ENCODE results near the gene ARMH3.
"Not testable (repeated sequence)": the region's sequence is repeated elsewhere in the genome, so short reads cannot be mapped to it uniquely, and the experiment has no call there.

ARMH3 gene

DNA sequence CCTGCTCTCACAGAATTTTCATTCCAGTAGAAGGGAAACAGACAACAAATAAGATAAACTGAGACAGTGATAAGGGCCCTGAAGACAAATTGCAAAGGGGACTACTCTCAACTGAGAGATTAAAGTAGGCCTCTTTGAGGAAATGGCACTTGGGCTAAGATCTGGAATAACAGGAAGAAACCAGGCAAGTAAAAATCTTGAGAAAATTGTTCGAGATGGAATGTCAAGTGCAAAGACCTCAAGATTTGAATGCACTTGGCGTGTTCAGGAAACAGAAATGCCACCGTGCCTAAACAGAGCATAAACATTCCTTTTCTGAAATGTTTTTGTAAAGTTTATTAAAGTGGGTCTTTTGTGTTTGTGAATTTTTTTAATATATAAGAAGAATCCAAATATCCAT, 10.7 kb downstream of the ARMH3 start:
- DNase-seq (ENCODE audit: low read depth, low spot score), result no peak

DNA sequence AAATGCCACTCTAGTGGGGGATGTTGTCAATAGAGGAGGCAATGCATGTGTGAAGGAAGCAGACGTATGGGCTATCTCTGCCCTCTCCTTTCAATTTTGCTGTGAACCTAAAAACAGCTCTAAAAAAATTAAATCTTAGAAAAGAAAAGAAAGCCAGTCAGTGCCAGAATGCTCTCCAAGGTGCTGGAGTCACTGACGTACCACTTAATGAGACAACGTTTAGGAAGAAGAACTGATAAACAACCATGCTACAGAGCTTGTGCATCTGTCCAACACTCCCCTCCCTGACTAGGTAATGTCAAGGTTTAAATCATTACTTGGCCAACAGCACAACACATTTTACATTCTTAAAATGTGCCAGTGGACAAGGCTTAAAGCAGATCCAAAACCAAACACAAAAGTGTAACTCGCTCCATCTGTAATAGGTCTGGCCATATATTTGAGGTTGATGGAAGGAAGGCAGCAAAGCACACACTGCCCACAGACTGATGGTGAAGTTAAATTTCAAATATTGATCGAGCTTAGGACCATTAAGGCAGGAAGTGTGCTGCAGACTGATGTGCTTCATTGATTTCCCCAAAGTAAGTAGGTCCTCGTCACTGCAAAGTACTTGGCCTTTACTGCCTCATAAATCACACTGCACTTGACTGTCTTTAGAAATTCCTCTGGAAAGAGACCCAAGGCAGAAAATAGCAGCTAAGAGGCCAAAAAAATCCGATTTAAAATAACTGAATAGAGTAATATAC, 15.5 kb downstream of the ARMH3 start:
- no peak for DNase-seq (ENCODE audit: low read depth, low spot score)

DNA sequence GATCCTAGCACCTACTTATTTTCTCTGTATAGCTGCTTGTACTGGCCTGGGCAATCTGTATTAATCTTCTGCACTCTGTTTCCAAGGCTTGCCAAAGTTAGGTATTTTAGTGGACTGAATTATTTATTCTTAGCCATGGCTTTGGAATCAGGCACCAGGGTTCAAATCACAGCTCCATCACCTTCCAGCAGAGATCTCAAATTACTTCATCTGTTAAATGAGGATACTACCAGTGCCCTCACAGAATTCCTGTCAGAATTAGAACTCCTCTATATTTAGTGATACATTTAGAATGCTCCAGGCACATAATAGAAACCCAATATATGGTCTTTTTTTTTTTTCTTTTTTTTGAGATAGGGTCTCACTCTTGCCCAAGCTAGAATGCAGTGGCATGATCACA, 17.6 kb downstream of the ARMH3 start:
- DNase-seq (ENCODE audit: low read depth, low spot score), result no peak

DNA sequence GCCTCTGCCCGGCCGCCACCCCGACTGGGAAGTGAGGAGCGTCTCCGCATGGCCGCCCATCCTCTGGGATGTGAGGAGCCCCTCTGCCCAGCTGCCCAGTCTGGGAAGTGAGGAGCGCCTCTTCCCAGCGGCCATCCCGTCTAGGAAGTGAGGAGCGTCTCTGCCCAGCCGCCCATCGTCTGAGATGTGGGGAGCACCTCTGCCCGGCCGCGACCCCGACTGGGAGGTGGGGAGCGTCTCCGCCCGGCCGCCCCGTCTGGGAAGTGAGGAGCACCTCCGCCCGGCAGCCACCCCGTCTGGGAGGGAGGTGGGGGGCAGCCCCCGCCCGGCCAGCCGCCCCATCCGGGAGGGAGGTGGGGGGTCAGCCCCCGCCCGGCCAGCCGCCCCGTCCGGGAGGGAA, 20.2 kb downstream of the ARMH3 start:
- not testable (repeated sequence) for DNase-seq (ENCODE audit: low read depth, low spot score)

DNA sequence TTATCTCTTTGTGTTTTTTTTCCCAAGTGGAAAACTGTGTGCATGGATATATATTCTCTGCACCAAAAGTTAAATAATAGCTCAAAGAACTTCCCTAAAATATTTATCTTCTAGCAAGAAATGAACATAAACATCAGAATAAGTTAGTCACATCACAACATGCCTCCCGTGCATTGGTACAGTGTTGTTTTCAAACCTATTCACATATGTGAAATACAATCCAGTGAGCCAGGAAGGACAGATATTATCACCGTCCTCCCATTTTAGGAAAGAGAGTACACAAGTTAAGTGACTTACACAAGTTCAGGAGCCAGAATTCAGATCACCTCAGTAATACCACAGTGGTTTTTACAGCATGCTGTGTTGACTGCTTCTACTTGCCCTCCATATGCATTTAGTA, 22.2 kb downstream of the ARMH3 start:
- DNase-seq (ENCODE audit: low read depth, low spot score), result no peak

DNA sequence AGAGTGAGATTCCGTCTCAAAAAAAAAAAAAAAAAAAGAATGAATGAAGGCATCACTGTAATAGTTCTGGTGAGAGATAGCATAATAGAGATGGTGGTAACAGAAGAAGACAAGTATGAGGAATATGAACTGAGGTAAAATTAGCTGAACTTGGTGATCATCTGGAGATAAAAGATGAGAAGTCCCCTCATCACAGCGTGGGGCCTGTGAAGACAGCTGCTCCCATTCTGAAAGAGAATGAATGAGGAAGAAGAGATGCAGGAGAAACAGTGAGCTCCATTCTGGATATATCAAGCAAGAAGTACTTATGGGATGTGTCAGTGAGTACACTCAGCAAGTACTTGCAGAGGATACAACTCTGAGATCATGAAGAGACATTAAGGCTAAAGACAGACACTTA, 28.7 kb downstream of the ARMH3 start:
- no peak for DNase-seq (ENCODE audit: low read depth, low spot score)

DNA sequence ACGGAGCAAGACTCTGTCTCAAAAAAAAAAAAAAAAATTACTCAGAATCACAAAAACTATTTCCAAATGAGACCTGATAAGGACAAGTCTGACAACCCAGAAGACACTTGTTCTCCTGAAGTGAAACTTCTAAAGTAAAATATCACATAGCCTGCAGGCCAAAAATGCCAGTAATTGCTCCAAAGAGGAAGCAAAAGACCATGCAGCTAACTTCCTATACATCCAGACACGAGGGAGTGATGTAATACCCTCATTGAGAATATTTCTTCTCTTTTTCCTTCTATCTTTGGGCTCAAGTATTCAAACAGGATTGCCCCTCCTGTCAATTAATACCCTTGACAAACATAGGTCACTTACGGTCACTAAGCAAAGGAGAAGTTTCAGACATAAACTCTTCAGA, 31.2 kb downstream of the ARMH3 start:
- no peak for DNase-seq (ENCODE audit: low read depth, low spot score)

DNA sequence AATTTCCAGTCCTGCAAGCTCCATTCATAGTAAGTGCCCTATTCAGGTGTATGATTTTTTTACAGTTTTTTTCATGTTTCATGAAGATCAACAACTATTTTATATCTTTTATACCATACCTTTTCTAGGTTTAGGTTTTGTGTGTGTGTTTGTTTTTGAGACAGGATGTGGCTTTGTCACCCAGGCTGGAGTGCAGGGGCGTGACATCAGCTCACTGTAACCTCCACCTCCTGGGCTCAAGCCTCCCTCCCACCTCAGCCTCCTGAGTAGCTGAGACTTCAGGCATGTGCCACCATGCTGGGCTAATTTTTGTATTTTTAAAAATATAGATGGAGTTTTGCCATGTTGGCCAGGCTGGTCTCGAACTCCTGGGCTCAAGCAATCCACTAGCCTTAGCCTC, 35.0 kb downstream of the ARMH3 start:
- no peak for DNase-seq (ENCODE audit: low read depth, low spot score)

DNA sequence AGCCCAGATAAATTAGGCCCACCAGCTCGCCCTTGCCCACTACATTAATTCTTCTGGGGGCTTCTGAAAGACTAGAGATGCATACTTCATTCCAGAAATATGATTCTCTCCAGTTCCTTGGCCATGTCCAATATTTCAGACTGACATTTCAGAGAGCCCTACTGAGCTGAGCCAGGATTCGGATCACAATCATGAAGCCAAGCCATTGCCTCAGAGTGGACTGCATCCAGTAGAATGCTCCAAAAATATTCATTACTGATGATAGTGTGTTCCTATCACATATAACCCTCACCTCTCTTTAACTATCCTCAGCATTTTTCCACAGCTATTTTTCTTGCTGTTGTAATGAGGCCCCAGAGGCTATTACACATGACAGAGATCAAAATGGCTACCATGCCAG, 38.7 kb downstream of the ARMH3 start:
- no peak for DNase-seq (ENCODE audit: low read depth, low spot score)

DNA sequence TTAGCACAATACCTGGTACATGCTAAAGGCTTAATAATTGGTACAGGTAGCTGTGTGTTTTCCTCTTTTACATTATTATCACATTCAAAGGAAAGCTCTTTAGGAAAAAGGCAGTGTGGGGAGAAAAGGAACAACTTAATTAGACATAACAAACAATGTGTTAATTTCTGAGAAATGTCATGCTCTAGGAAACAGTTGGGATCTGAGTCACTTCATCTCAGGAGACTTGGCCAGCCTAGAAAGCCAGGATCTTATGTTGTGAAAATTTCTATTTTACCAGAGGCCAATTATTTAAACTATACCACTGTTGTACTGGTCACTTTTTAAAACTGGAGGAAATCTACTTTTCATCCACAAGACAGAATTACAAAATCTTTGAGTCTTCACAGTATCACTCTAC, 39.6 kb downstream of the ARMH3 start:
- no peak for DNase-seq (ENCODE audit: low read depth, low spot score)

DNA sequence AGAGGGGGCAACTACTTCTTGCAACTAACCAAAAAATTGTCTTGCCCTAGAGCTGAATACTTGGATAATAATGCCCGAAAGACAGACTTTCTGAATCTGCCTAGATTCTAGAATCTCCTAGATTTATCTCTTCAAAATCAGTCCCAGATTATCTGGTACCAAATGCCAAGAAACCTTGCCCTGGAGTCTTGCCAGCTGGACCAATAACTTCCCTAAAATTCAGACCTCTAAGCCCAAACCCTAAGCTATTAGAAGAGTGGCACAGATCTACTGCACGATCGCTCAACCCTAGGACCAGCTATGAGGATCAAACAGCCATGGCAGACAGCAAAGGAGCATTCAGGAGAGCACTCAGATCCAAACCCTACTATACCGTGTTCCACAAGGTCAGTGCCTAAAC, 45.0 kb downstream of the ARMH3 start:
- DNase-seq (ENCODE audit: low read depth, low spot score), result no peak

DNA sequence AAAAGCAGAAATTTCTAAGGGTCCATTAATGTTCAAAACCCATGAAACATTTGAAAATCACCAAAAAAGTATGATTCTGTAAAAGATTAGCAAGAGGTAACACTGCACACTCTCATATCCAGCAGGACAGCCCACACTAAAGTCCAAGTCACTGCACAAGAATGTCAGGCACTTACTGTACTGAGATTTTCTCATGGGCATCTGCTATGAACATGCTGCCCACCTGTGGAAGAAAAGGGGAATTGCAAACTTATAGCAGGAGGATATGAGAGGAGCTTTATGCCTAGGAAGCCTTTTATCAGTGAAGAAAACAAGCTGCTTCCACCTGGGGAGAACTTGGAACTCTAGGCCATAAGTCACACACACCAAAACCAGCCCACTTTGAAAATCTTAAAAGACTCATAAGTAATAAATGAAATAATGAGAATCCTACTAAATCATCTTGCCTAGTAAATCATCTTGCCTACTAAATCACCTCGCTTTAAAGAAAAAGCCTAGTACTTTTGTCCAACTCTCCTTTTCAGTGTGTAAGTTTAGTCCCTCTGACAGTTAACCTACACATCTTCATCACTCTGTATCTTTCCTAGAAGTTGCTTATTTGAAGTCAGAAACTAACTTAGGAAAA, 46.1 kb downstream of the ARMH3 start:
- DNase-seq (ENCODE audit: low read depth, low spot score), result peak; percentile 52

DNA sequence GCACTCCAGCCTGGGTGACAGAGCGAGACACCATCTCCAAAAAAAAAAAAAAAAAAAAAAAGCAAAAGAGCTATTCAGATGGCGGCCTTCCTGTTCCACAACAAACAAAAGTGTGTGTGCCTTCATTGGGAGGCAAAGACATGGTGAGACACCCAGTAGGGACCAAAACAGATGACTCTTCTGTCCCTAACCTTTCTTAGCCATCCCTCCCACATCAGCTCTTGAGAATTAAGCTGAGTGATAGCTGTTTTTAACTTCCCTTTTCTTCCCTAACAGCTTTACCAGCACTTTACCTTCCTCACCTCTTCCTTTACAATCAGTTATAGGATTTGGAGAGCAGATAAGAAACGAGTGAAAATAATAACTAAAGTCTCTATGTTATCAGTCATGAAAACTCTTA, 48.2 kb downstream of the ARMH3 start:
- no peak for DNase-seq (ENCODE audit: low read depth, low spot score)

DNA sequence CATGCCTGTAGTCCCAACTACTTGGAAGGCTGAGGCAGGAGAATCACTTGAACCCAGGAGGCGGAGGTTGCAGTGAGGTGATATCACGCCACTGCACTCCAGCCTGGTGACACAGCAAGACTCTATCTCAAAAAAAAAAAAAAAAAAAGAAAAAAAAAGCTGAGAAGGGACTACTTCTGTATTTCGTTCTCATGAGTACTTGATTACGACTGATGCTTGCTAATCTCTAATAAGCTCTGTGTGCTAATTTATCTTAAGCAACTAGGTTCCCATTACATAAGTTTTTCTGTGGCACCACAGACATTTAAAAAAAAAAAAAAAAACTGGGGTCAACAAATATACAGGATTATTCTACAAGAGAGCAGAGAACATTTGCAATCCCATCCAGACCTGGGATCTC, 48.9 kb downstream of the ARMH3 start:
- not testable (repeated sequence) for DNase-seq (ENCODE audit: low read depth, low spot score)

DNA sequence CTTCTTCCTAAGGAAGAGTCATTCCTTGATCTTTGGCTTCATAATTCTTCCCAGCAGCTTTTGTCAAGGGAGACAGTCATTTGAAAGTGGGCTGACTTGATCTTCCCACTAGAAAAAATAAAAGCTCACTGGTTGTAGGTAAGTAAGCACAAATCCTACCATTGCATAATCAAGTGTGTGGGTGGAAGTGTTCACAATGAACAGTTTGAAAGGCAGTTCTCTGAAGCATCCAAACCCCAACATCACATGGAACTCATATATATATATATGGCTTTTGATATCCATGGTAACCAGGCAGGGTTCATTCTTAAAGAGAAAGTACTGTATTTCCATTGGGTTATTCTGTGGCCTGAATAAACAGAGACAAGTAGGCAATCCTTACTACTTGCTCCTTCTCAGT, 51.6 kb downstream of the ARMH3 start:
- no peak for DNase-seq (ENCODE audit: low read depth, low spot score)

DNA sequence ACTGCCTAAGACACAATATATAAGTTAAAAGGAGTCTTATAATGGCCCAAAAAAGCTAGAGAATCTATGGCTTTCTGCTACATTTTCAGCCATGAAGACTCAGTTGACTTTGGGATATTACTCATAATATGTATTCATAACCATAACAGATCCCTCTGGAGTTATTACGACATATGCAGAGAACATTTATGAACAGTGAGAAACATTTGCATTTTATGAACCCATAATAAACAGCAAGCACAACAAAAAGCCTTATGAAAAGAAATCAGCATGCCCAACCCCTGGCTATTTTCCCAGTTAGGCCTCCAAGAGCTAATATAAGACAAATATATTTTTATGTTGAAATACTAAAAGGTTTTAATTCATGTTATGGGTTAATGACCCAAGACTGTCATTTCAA, 52.4 kb downstream of the ARMH3 start:
- no peak for DNase-seq (ENCODE audit: low read depth, low spot score)

DNA sequence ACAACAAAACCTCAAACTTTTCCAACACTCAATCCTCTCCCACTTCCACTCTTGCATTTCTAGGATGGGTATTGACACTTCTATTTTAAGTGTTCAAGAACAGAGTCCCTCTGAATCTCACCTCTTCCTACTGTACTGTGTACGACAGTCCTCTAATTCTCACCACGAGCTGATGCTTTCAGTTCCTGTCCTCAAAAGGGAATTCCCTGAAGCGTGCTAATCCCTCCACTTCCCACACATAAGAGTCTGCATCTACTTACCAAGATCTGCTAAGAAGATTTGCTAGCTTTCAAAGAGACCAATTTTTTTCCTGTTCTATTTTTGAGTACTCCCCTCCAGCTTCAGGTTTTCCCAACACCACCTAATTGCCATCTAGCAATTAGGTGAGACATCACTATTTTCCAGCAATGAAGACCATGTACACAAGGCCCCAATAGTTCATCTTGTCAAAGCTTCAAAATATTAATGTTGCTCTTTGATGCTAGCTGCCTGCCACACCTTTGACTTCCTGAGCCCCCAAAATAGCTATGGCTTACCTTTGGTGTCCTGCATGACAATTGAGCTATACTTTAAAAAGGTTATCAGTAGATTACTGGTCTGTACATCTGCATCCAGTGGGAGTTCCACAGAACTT, 54.4 kb downstream of the ARMH3 start:
- no peak for DNase-seq (ENCODE audit: low read depth, low spot score)

DNA sequence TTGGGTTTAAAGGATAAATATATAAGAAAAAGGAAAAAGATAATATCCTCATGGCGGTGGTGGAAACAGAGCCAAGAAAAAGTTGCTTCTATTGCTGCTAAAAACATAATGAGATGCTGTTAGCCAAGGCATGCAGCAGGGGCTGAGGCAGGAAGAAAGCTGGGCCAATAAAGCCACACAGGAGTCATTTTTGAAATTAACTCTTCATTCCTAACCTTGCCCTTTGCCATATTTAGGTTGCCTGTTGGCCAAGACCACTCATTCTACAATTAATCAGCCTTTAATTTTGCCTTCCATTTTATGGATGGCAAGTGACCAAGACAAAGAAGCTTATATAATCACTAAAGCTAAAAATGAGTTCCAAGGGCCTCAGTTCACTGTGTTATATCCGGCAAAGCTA, 58.2 kb downstream of the ARMH3 start:
- DNase-seq (ENCODE audit: low read depth, low spot score), result no peak

DNA sequence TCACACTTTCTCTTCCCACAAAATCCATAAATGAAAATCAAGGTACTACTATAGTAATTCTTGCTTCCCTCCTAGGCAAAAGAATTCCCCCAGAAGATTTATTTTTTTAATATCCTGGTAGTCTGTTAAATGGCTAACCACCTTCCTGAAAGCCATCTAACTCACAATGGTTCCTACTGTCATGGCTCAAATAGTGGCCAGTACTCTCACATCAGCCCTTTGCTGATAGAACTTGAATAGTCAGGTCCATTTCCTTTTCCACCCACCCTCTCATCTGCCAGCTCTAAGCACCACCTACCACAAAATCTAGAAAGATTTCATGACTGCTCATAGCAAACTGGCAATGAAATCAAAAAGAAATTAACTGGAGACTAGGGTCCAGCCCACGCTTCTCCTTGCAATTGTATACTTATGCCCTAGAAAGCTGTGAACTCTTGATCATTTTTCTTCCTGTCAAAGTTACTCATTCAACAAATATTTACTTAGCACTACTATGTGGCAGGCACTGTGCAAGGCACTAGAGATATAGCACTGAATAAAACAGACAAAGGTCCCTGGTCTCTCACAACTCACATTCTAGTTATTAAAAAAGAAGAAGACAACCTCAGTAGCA, 60.4 kb downstream of the ARMH3 start:
- DNase-seq (ENCODE audit: low read depth, low spot score), result no peak

DNA sequence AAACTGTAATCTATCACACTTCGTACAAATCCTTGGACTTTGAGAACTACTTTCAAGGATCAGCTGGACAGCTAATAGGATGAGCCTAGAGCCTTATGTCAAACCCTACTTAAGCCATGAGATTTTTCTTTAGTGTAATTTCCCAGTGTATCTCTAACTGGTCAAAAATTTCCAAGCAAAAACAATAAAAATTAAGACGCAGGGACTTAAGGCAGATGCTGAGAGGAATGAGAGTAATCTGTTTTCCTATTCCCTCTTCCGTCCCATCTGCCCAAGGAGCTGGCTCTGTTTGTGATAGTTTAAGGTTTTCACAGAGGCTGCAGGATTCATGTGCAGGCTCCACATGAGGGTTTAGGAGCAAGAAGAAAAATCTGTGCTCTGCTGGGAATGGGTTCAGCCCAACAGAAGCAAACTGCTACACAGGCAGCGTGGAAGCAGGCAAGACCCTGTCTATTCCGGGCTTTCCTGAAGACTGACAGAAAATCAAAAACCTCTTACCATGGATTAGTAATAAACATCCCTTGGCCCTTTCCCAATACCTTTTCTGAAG, 62.2 kb downstream of the ARMH3 start:
- DNase-seq (ENCODE audit: low read depth, low spot score), result no peak

DNA sequence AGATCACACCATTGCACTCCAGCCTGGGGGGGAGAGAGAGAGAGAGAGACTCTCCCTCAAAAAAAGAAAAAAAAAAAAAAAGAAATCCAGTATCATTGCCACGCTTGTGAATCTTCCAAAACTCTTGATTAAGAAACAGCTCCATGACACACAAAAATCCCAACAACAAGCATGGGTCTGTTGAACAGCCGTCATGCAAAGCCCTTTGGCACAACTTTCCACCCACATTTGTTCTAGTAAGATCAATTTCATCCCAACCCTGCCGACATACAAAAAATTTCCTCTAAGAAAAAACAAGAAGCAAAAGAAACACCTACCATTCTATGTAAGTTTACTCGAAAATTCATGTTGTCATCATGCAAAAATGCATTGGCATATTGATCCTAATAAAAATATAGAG, 62.8 kb downstream of the ARMH3 start:
- DNase-seq (ENCODE audit: low read depth, low spot score), result no peak

DNA sequence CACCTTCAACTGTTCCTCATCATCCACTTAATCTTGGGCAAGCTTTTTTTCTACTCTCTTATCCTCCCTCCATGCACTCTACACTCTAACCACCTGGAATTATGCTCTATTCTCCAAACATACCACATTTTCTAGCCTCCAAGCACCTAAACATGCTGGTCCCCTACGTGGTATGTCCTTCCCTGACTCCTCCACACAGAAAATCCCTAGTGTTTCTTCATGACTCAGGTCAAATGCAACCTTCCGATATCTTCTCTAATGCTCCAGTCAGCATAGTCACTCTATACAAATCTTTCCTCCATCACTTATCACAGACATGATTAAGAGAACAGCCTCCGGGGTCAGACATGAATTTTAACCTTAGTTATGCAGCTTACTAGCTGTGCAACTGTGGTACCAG, 68.8 kb downstream of the ARMH3 start:
- no peak for DNase-seq (ENCODE audit: low read depth, low spot score)

DNA sequence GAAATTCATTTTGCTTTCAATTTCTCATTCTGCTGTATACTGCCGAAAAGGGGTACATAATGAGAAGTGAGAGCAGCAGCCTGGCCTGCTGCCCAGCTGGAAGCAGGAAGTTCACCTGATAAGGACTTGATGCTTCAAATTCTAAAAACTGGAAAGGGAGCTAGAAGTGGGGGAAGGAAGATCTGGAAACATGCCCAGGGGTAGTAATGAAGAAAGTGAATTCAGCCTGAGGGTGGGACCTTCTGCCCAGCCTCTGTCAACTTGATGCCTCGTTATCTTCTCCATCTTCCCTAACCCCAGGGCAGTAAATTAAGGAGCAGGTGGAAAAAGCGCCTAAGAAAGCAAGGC, 69.4 kb downstream of the ARMH3 start:
- no peak for DNase-seq (ENCODE audit: low read depth, low spot score)

All from smooth muscle cell of the brain vasculature (primary cell).